MM.1S (cell line): ENCODE measurements around the gene GPR137C.

Experiments used
- DNase-seq: peaks from one replicate; pipeline ENCODE4 v3.0.0-alpha.2; 2015
- H2AFZ ChIP-seq: fragments of 300-600 bp; sonication (generic); 2 replicates; pipeline ENCODE4 v1.6.0; 2016; ENCODE audit warnings: antibody characterized with exemption, low read length
- H3F3A ChIP-seq: fragments of 300-600 bp; sonication (generic); 2 replicates; pipeline ENCODE4 v1.6.1; 2016; ENCODE audit warnings: mild to moderate bottlenecking, antibody characterized with exemption, low read length, moderate library complexity, mixed read lengths; ENCODE audit not compliant: insufficient read depth
- H3K27ac ChIP-seq: fragments of 300-600 bp; sonication (generic); 2 replicates; pipeline ENCODE4 v1.5.1; 2016; ENCODE audit warnings: mild to moderate bottlenecking, low read length
- H3K27me3 ChIP-seq: fragments of 300-600 bp; sonication (generic); replicated peaks from 2 replicates; pipeline ENCODE4 v1.6.0; 2016; ENCODE audit warnings: low read length; ENCODE audit not compliant: insufficient read depth
- H3K36me3 ChIP-seq: fragments of 300-600 bp; sonication (generic); replicated peaks from 2 replicates; pipeline ENCODE4 v1.6.1; 2016; ENCODE audit warnings: mild to moderate bottlenecking, low read length, mixed read lengths; ENCODE audit not compliant: insufficient read depth
- H3K4me1 ChIP-seq: fragments of 300-600 bp; sonication (generic); 2 replicates; pipeline ENCODE4 v1.6.1; 2016; ENCODE audit warnings: low read length, mixed read lengths
- H3K4me2 ChIP-seq: fragments of 300-600 bp; sonication (generic); 2 replicates; pipeline ENCODE4 v1.6.0; 2016; ENCODE audit warnings: low read depth, low read length
- H3K4me3 ChIP-seq: fragments of 300-600 bp; sonication (generic); 2 replicates; pipeline ENCODE4 v1.5.1; 2016; ENCODE audit warnings: low read length, mixed read lengths
- H3K79me2 ChIP-seq: fragments of 300-600 bp; sonication (generic); 2 replicates; pipeline ENCODE4 v1.6.1; 2016; ENCODE audit warnings: mixed run types, low read length, mixed read lengths
- H3K9ac ChIP-seq: fragments of 300-600 bp; sonication (generic); 2 replicates; pipeline ENCODE4 v1.6.1; 2016; ENCODE audit warnings: low read length, mixed read lengths
- H3K9me2 ChIP-seq: fragments of 300-600 bp; sonication (generic); replicated peaks from 2 replicates; pipeline ENCODE4 v1.6.1; 2016; ENCODE audit warnings: mild to moderate bottlenecking, low read length, mixed read lengths; ENCODE audit not compliant: insufficient read depth
- H3K9me3 ChIP-seq: fragments of 300-600 bp; sonication (generic); replicated peaks from 2 replicates; pipeline ENCODE4 v1.6.1; 2016; ENCODE audit warnings: mild to moderate bottlenecking, low read length, mixed read lengths; ENCODE audit not compliant: insufficient read depth
- H4K20me1 ChIP-seq: fragments of 300-600 bp; sonication (generic); 2 replicates; pipeline ENCODE4 v1.6.1; 2016; ENCODE audit warnings: mild to moderate bottlenecking, low read length, moderate library complexity, mixed read lengths; ENCODE audit not compliant: insufficient read depth
- CTCF ChIP-seq: fragments of 300-600 bp; sonication (generic); IDR thresholded peaks from 2 replicates; pipeline ENCODE4 v1.5.1; 2016; ENCODE audit warnings: antibody characterized with exemption, low read length, mixed read lengths
- EZH2 ChIP-seq: fragments of 300-600 bp; sonication (generic); optimal IDR thresholded peaks from 2 replicates; pipeline ENCODE3; 2017; ENCODE audit warnings: low read depth, mild to moderate bottlenecking, antibody characterized with exemption, low read length, mixed read lengths
- EZH2phosphoT487 ChIP-seq: fragments of 300-600 bp; sonication (generic); IDR thresholded peaks from 2 replicates; pipeline ENCODE4 v1.6.1; 2018; ENCODE audit warnings: antibody characterized with exemption, low read length

The GPR137C gene

GRCh38 chr14:52545584-52546317 lies 6.9 kb upstream of the GPR137C start:
- Histone ChIP-seq H4K20me1 (no peaks in the 10 kb centered on the region), H3K27me3 (no peaks in the 10 kb centered on the region), H3F3A (no peaks in the 10 kb centered on the region), H3K9ac (no peak overlapping the region), H2AFZ (no peak overlapping the region), H3K27ac (no peak overlapping the region), H3K9me3 (no peaks in the 10 kb centered on the region), H3K4me1 (no peaks in the 10 kb centered on the region), H3K9me2 (no peaks in the 10 kb centered on the region), H3K36me3 (no peaks in the 10 kb centered on the region; the same call in 1 of the 2 replicates), H3K79me2 (peaks cover 52% of the 10 kb centered on the region), H3K4me2 (no peak overlapping the region), H3K4me3 (no peak overlapping the region)
- DNase-seq, result no peak
- TF ChIP-seq CTCF (no peak), EZH2 (no peak), EZH2phosphoT487 (no peak)

GRCh38 chr14:52546318-52546670 lies 6.3 kb upstream of the GPR137C start:
- Histone ChIP-seq H3K36me3 (no peaks in the 10 kb centered on the region; the same call in 1 of the 2 replicates), H3K9ac (no peak overlapping the region), H2AFZ (no peak overlapping the region), H3K9me2 (no peaks in the 10 kb centered on the region), H3F3A (no peaks in the 10 kb centered on the region), H3K79me2 (peaks cover 58% of the 10 kb centered on the region), H4K20me1 (no peaks in the 10 kb centered on the region), H3K4me3 (no peak overlapping the region), H3K4me1 (no peaks in the 10 kb centered on the region), H3K27me3 (no peaks in the 10 kb centered on the region), H3K9me3 (no peaks in the 10 kb centered on the region), H3K4me2 (no peak overlapping the region), H3K27ac (no peak overlapping the region)
- DNase-seq, result no peak
- no peak for TF ChIP-seq CTCF
- TF ChIP-seq EZH2phosphoT487, result no peak
- TF ChIP-seq EZH2, result no peak

GRCh38 chr14:52547027-52547426 lies 5.6 kb upstream of the GPR137C start:
- TF ChIP-seq EZH2phosphoT487 (no peak), EZH2 (no peak), CTCF (no peak)
- Histone ChIP-seq H4K20me1 (no peaks in the 10 kb centered on the region), H3K79me2 (peaks cover 65% of the 10 kb centered on the region), H3K27me3 (no peaks in the 10 kb centered on the region), H3K9me2 (no peaks in the 10 kb centered on the region), H3K36me3 (no peaks in the 10 kb centered on the region; the same call in 1 of the 2 replicates), H3K4me1 (no peaks in the 10 kb centered on the region), H3K9ac (no peak overlapping the region), H3F3A (peaks cover 5% of the 10 kb centered on the region), H3K4me3 (no peak overlapping the region), H3K27ac (no peak overlapping the region), H3K9me3 (no peaks in the 10 kb centered on the region), H3K4me2 (no peak overlapping the region), H2AFZ (no peak overlapping the region)
- no peak for DNase-seq
